ENCODE results near the gene QTRT2.

DNA sequence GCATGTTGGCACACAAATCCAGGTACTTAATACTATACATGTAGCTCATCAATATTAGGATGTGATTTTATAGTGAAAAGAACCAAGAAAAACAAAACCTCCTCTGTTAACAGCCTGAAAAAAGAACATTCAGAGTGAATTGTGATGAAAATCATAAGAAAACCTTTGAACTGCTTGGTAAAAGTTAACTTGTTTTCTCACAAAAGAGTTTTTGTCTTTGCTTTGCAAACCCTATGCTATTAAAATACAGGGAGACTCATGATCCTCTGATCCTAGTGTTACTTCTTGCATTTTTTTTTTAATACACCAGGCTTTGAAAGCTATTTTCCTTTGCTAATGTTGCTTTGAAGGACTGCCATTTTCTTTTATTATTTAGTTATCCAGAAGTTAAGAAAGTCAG is 23.7 kb downstream of the QTRT2 start:
- TF ChIP-seq, protein P1, sequence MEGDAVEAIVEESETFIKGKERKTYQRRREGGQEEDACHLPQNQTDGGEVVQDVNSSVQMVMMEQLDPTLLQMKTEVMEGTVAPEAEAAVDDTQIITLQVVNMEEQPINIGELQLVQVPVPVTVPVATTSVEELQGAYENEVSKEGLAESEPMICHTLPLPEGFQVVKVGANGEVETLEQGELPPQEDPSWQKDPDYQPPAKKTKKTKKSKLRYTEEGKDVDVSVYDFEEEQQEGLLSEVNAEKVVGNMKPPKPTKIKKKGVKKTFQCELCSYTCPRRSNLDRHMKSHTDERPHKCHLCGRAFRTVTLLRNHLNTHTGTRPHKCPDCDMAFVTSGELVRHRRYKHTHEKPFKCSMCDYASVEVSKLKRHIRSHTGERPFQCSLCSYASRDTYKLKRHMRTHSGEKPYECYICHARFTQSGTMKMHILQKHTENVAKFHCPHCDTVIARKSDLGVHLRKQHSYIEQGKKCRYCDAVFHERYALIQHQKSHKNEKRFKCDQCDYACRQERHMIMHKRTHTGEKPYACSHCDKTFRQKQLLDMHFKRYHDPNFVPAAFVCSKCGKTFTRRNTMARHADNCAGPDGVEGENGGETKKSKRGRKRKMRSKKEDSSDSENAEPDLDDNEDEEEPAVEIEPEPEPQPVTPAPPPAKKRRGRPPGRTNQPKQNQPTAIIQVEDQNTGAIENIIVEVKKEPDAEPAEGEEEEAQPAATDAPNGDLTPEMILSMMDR (IDR thresholded peaks at IDR 0.05): no peak
- no peak for TF ChIP-seq POLR2A (IDR thresholded peaks at IDR 0.05)
- no peak for TF ChIP-seq EP300 (IDR thresholded peaks at IDR 0.05)
- no peak for TF ChIP-seq POLR2AphosphoS5 (IDR thresholded peaks at IDR 0.05)

All from upper lobe of left lung (tissue), 4 donors.